HepG2 (cell line): ENCODE measurements around the gene KRTAP10-10. TPM values are rescaled to one million over a fixed set of nuclear protein-coding genes. Genes with fewer than 3 reads are reported as not detected.

Experiments
- ATAC-seq: fragments of 200-7000 bp; cut with Tn5 transposase; 3 replicates; pipeline ENCODE4 v1.9.1; 2020; ENCODE audit warnings: mild to moderate bottlenecking, moderate library complexity
- BruUV-seq: library from RNA; stranded (reverse); fragments of 400-500 nt; replicated peaks from 2 replicates; lab custom pipeline; 2021; lab: Mats Ljungman, UMichigan
- CTCF ChIA-PET: fragments of 300-600 bp; formaldehyde crosslinking; extraction: SDS; loops from one replicate; lab custom pipeline; 2021; ENCODE audit warnings: low total read pairs, inconsistent platforms, low intra/inter-chr PET ratio; lab: Yijun Ruan, JAX
- POLR2A ChIA-PET: fragments of 350-600 bp; sonication (Branson Sonifier 250); formaldehyde crosslinking; loops from one replicate; lab custom pipeline; 2020; ENCODE audit warnings: antibody characterized with exemption, inconsistent platforms; lab: Yijun Ruan, JAX
- DNase-seq: peaks from one replicate; pipeline ENCODE4 v3.0.0-alpha.2; 2015; ENCODE audit warnings: low spot score
- FAIRE-seq: peaks from 3 replicates; lab custom pipeline; 2011; peaks lifted over from hg19 to GRCh38; lab: Jason Lieb, UNC
- H2AFZ ChIP-seq: one replicate; pipeline ENCODE4 v1.6.1; 2011; ENCODE audit warnings: low read length, inconsistent platforms
- H3K27ac ChIP-seq: fragments of 300-600 bp; 3 replicates; pipeline ENCODE4 v1.8.0; 2011; ENCODE audit warnings: mixed run types, mild to moderate bottlenecking, mixed read lengths, low read length, inconsistent platforms; ENCODE audit not compliant: insufficient read depth; ENCODE audit errors: extremely low read length
- H3K27me3 ChIP-seq, 2 experiments: fragments of 200-600 bp in 1 of 2; 2 replicates in 1 of 2; 3 replicates in 1 of 2; pipeline versions ENCODE4 v1.6.0 to v1.8.0; 2011; ENCODE audit warnings: low read length in 2 of 2, mild to moderate bottlenecking in 2 of 2, moderate library complexity in 2 of 2, inconsistent platforms in 1 of 2; ENCODE audit not compliant: insufficient read depth in 2 of 2, control insufficient read depth in 1 of 2
- H3K36me3 ChIP-seq, 2 experiments: fragments of 200-600 bp in 1 of 2; replicated peaks in 1 of 2; 2 replicates in 1 of 2; 3 replicates in 1 of 2; pipeline versions ENCODE4 v1.5.1 to v1.8.0; 2011; ENCODE audit warnings: low read length in 2 of 2, inconsistent platforms in 1 of 2; ENCODE audit not compliant: insufficient read depth in 2 of 2, control insufficient read depth in 1 of 2
- H3K4me1 ChIP-seq: 2 replicates; pipeline ENCODE4 v1.5.1; 2012; ENCODE audit warnings: low read length, inconsistent platforms; ENCODE audit not compliant: insufficient read depth
- H3K4me2 ChIP-seq: 2 replicates; pipeline ENCODE4 v1.6.0; 2011; ENCODE audit warnings: low read depth, low read length, inconsistent platforms
- H3K4me3 ChIP-seq, 3 experiments: fragments of 200-600 bp in 1 of 3; sonication (generic), shearing (Covaris generic) in 1 of 3; replicated peaks in 1 of 3; 2 replicates each; pipeline ENCODE4 v1.5.1; 2011 to 2016; ENCODE audit warnings: low read length in 3 of 3, inconsistent platforms in 2 of 3, low read depth in 2 of 3, mild to moderate bottlenecking in 2 of 3, control low read depth in 1 of 3, mixed read lengths in 1 of 3; ENCODE audit not compliant: insufficient read depth in 1 of 3
- H3K79me2 ChIP-seq: one replicate; pipeline ENCODE4 v1.6.1; 2011; ENCODE audit warnings: low read length, inconsistent platforms; ENCODE audit not compliant: insufficient read depth
- H3K9ac ChIP-seq: 2 replicates; pipeline ENCODE4 v1.6.0; 2011; ENCODE audit warnings: mild to moderate bottlenecking, low read depth, low read length, inconsistent platforms; ENCODE audit not compliant: insufficient read depth
- H3K9me3 ChIP-seq: 2 replicates; pipeline ENCODE4 v1.5.1; 2012; ENCODE audit warnings: mild to moderate bottlenecking, low read length
- H4K20me1 ChIP-seq: 2 replicates; pipeline ENCODE4 v1.6.0; 2011; ENCODE audit warnings: inconsistent platforms, mild to moderate bottlenecking, low read length, moderate library complexity; ENCODE audit not compliant: insufficient read depth
- DNMT1 ChIP-seq: sonication (generic); formaldehyde crosslinking; IDR thresholded peaks from 2 replicates; pipeline ENCODE4 v1.5.1; 2020; ENCODE audit warnings: mild to moderate bottlenecking, missing genetic modification reagents
- IKZF1 ChIP-seq: fragments of 450-650 bp; IDR thresholded peaks from 2 replicates; pipeline ENCODE4 v1.7.1; 2016
- PHF5A ChIP-seq: IDR thresholded peaks from one replicate; pipeline ENCODE4 v1.6.1; 2018; ENCODE audit warnings: low read depth, missing genetic modification reagents; ENCODE audit not compliant: unreplicated experiment
- WGBS: methylation state at CpG from one replicate; pipeline ENCODE4 v1.1.6; 2017; ENCODE audit warnings: low lambda C conversion rate; 5-methylcytosine and 5-hydroxymethylcytosine counted together
- in situ Hi-C: cut with HindIII; loops from 2 replicates; pipeline ENCODE4 v1.10.0; 2017; ENCODE audit warnings: low pct_unique_long_range_greater_than_20kb; ENCODE audit not compliant: extremely low pct_ligation_motif_present
- intact Hi-C: fragments of 100-400 bp; cut with micrococcal nuclease; formaldehyde crosslinking; loops from one replicate; pipeline ENCODE4 v1.10.0; 2022; ENCODE audit not compliant: unreplicated experiment
- polyA plus RNA-seq, 8 experiments: library from polyadenylated mRNA; depleted of rRNA in 3 of 8; stranded (reverse) in 7 of 8; unstranded in 1 of 8; fragments of >200 nt; fragmentation: Illumina TruSeq in 4 of 8; extraction: Trizol in 4 of 8; gene quantifications; 2 replicates each; pipeline versions ENCODE4 v1.2.1 to v1.2.3, GENCODE V29; 2011 to 2016; ENCODE audit warnings: low read depth in 4 of 8, missing spikeins in 1 of 8, mixed read lengths in 1 of 8; ENCODE audit not compliant: insufficient read depth in 1 of 8
- total RNA-seq, 5 experiments: library from RNA; depleted of rRNA; stranded (reverse); fragments of >200 nt; fragmentation: Illumina TruSeq; extraction: Trizol; gene quantifications; 2 replicates each; pipeline ENCODE4 v1.2.3, GENCODE V29; 2016; ENCODE audit warnings: low read depth in 1 of 5
- TF ChIP-seq, protein P1 (sequence below): sonication (generic); formaldehyde crosslinking; IDR thresholded peaks from 2 replicates; pipeline ENCODE4 v1.5.0; 2020; ENCODE audit warnings: mild to moderate bottlenecking, missing genetic modification reagents
- TF ChIP-seq, protein P2 (sequence below): sonication (generic); formaldehyde crosslinking; IDR thresholded peaks from 2 replicates; pipeline ENCODE4 v1.8.0; 2022; ENCODE audit warnings: missing genetic modification reagents, mild to moderate bottlenecking, borderline replicate concordance
- TF ChIP-seq, protein P3 (sequence below): sonication (generic); formaldehyde crosslinking; IDR thresholded peaks from 2 replicates; pipeline ENCODE4 v1.5.1; 2020; ENCODE audit warnings: mild to moderate bottlenecking, moderate library complexity, missing genetic modification reagents
- TF ChIP-seq, protein P4 (sequence below): sonication (generic); formaldehyde crosslinking; IDR thresholded peaks from 2 replicates; pipeline ENCODE4 v1.5.0; 2020; ENCODE audit warnings: mild to moderate bottlenecking, missing genetic modification reagents, borderline replicate concordance

The KRTAP10-10 gene
- total and polyA plus RNA-seq, 2 of the 13 experiments (the other 11 are each of a cell fraction or from before 2014, with no cell fraction given): not detected

DNA sequence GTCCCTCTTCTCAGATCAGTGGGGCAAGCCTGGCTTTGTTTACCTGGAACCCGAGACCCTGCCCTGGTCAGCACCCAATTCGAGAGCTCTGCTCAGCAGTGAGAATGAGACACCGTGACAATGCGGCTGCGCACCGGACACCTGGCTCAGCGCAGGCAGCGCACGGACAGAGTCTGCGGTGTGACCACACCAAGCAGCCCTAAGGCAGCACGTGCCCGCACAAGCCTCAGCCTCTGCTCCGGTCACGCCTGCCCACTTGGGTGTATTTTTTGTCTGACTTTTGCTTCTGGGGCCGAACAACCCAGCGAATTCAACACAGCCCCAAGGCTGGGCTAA, 20.6 kb upstream of the KRTAP10-10 start:
- Histone ChIP-seq H3K9ac (no peak overlapping the region), H3K27ac (no peak overlapping the region), H2AFZ (no peak overlapping the region), H3K36me3 (no peaks in the 10 kb centered on the region), H3K4me1 (no peaks in the 10 kb centered on the region), H3K79me2 (no peaks in the 10 kb centered on the region), H3K4me2 (no peak overlapping the region), H3K9me3 (peaks cover 6% of the 10 kb centered on the region; the same call in 1 of the 2 replicates), H4K20me1 (no peaks in the 10 kb centered on the region), H3K4me3 (no peak overlapping the region), H3K27me3 (peaks cover 1 to 28% of the 10 kb centered on the region in 2 experiments; a peak in 3 of 5 replicates)
- 25% methylated on average over 3 of the region's 16 CpGs for WGBS
- TF ChIP-seq, protein P1, sequence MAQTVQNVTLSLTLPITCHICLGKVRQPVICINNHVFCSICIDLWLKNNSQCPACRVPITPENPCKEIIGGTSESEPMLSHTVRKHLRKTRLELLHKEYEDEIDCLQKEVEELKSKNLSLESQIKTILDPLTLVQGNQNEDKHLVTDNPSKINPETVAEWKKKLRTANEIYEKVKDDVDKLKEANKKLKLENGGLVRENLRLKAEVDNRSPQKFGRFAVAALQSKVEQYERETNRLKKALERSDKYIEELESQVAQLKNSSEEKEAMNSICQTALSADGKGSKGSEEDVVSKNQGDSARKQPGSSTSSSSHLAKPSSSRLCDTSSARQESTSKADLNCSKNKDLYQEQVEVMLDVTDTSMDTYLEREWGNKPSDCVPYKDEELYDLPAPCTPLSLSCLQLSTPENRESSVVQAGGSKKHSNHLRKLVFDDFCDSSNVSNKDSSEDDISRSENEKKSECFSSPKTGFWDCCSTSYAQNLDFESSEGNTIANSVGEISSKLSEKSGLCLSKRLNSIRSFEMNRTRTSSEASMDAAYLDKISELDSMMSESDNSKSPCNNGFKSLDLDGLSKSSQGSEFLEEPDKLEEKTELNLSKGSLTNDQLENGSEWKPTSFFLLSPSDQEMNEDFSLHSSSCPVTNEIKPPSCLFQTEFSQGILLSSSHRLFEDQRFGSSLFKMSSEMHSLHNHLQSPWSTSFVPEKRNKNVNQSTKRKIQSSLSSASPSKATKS (CRISPR knock-in tag): no peak
- TF ChIP-seq, protein P2, sequence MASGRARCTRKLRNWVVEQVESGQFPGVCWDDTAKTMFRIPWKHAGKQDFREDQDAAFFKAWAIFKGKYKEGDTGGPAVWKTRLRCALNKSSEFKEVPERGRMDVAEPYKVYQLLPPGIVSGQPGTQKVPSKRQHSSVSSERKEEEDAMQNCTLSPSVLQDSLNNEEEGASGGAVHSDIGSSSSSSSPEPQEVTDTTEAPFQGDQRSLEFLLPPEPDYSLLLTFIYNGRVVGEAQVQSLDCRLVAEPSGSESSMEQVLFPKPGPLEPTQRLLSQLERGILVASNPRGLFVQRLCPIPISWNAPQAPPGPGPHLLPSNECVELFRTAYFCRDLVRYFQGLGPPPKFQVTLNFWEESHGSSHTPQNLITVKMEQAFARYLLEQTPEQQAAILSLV (CRISPR knock-in tag): no peak
- TF ChIP-seq IKZF1 (no peak), DNMT1 (CRISPR knock-in tag) (no peak), PHF5A (CRISPR knock-in tag) (no peak)
- TF ChIP-seq, protein P3, sequence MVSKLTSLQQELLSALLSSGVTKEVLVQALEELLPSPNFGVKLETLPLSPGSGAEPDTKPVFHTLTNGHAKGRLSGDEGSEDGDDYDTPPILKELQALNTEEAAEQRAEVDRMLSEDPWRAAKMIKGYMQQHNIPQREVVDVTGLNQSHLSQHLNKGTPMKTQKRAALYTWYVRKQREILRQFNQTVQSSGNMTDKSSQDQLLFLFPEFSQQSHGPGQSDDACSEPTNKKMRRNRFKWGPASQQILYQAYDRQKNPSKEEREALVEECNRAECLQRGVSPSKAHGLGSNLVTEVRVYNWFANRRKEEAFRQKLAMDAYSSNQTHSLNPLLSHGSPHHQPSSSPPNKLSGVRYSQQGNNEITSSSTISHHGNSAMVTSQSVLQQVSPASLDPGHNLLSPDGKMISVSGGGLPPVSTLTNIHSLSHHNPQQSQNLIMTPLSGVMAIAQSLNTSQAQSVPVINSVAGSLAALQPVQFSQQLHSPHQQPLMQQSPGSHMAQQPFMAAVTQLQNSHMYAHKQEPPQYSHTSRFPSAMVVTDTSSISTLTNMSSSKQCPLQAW (CRISPR knock-in tag): no peak
- TF ChIP-seq, protein P4, sequence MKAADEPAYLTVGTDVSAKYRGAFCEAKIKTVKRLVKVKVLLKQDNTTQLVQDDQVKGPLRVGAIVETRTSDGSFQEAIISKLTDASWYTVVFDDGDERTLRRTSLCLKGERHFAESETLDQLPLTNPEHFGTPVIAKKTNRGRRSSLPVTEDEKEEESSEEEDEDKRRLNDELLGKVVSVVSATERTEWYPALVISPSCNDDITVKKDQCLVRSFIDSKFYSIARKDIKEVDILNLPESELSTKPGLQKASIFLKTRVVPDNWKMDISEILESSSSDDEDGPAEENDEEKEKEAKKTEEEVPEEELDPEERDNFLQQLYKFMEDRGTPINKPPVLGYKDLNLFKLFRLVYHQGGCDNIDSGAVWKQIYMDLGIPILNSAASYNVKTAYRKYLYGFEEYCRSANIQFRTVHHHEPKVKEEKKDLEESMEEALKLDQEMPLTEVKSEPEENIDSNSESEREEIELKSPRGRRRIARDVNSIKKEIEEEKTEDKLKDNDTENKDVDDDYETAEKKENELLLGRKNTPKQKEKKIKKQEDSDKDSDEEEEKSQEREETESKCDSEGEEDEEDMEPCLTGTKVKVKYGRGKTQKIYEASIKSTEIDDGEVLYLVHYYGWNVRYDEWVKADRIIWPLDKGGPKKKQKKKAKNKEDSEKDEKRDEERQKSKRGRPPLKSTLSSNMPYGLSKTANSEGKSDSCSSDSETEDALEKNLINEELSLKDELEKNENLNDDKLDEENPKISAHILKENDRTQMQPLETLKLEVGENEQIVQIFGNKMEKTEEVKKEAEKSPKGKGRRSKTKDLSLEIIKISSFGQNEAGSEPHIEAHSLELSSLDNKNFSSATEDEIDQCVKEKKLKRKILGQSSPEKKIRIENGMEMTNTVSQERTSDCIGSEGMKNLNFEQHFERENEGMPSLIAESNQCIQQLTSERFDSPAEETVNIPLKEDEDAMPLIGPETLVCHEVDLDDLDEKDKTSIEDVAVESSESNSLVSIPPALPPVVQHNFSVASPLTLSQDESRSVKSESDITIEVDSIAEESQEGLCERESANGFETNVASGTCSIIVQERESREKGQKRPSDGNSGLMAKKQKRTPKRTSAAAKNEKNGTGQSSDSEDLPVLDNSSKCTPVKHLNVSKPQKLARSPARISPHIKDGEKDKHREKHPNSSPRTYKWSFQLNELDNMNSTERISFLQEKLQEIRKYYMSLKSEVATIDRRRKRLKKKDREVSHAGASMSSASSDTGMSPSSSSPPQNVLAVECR (CRISPR knock-in tag): no peak
- no peak for FAIRE-seq
- ATAC-seq: no peak
- no TSS peak for BruUV-seq
- intact Hi-C loops: no loop called here
- POLR2A ChIA-PET: no interaction called here
- in situ Hi-C loops: no loop called here
- CTCF ChIA-PET: no interaction called here
- no peak for DNase-seq
